Thyroid gland (tissue), 4 donors: ENCODE results near the gene SUCLG1.

Experiments used
- POLR2A ChIP-seq, 2 donors: fragments of 450-650 bp; IDR thresholded peaks; one replicate each; pipeline ENCODE4 v1.6.1; 2017; ENCODE audit warnings: antibody characterized with exemption in 2 of 2, mild to moderate bottlenecking in 2 of 2, moderate library complexity in 1 of 2
- TF ChIP-seq, protein P1 (sequence below), 6 experiments: fragments of 200-600 bp in 3 of 6; fragments of 450-650 bp in 3 of 6; sonication (generic) in 3 of 6; IDR thresholded peaks; one replicate each; pipeline ENCODE4 v1.5.1; 2016 to 2019; ENCODE audit warnings: antibody characterized with exemption in 6 of 6, mild to moderate bottlenecking in 2 of 6, inconsistent platforms in 1 of 6, moderate library complexity in 1 of 6

DNA sequence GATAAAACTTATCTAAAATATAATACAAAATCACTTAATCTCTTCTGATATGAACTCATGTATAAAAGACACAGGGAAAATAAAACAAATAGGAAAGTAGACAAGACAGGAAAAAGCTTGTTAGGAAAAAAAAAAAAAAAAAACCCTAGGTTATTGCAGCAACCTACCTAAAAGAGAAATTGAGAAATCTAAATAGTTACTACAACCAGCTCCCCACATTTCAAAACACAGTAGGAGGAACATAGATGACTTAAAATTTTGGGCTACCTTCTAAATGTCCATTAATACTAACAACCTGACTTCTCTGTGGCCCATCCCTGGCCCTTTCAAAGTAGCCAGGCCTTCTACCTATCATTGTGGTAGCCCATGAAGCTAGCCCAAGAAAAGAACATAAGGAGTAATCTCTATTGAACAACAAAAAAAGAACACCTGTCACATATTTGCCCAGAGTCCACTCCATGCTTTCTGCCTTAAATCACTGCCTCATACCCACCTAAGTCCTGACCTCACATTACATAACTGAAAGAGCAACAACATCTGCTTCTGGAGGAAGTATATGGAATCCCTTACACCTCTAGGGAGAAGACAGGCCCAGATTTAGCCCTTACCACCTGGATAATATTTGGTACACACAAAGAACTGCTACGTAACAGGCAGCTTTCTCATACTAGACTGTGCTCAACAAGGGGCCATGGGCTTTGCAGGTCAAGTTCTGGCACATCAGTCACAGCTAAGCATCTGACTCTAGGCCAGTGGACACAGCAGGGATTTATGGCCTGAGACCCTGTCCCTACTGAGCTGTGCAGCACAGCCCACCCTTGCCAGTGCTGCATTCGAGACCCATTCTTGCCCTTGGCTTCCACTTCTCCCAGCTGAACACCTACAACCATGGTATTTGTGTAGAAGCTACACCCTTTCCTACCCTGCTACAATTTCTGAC, 8.5 kb downstream of the SUCLG1 start:
- TF ChIP-seq, protein P1, sequence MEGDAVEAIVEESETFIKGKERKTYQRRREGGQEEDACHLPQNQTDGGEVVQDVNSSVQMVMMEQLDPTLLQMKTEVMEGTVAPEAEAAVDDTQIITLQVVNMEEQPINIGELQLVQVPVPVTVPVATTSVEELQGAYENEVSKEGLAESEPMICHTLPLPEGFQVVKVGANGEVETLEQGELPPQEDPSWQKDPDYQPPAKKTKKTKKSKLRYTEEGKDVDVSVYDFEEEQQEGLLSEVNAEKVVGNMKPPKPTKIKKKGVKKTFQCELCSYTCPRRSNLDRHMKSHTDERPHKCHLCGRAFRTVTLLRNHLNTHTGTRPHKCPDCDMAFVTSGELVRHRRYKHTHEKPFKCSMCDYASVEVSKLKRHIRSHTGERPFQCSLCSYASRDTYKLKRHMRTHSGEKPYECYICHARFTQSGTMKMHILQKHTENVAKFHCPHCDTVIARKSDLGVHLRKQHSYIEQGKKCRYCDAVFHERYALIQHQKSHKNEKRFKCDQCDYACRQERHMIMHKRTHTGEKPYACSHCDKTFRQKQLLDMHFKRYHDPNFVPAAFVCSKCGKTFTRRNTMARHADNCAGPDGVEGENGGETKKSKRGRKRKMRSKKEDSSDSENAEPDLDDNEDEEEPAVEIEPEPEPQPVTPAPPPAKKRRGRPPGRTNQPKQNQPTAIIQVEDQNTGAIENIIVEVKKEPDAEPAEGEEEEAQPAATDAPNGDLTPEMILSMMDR (IDR thresholded peaks at IDR 0.05): no peak
- no peak for TF ChIP-seq POLR2A (IDR thresholded peaks at IDR 0.05)
